ENCODE results near the gene CYP24A1. TPM values are rescaled to one million over a fixed set of nuclear protein-coding genes. Genes with fewer than 3 reads are reported as not detected.

The CYP24A1 gene
- total and polyA plus RNA-seq, 2 experiments from 2014 or later, result not detected

- TF ChIP-seq, protein P1, sequence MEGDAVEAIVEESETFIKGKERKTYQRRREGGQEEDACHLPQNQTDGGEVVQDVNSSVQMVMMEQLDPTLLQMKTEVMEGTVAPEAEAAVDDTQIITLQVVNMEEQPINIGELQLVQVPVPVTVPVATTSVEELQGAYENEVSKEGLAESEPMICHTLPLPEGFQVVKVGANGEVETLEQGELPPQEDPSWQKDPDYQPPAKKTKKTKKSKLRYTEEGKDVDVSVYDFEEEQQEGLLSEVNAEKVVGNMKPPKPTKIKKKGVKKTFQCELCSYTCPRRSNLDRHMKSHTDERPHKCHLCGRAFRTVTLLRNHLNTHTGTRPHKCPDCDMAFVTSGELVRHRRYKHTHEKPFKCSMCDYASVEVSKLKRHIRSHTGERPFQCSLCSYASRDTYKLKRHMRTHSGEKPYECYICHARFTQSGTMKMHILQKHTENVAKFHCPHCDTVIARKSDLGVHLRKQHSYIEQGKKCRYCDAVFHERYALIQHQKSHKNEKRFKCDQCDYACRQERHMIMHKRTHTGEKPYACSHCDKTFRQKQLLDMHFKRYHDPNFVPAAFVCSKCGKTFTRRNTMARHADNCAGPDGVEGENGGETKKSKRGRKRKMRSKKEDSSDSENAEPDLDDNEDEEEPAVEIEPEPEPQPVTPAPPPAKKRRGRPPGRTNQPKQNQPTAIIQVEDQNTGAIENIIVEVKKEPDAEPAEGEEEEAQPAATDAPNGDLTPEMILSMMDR (IDR thresholded peaks at IDR 0.05; ENCODE audit: low read depth, low read length), result no peak
- Histone ChIP-seq H3K27me3 (no peaks in the 10 kb centered on the region), H3K36me3 (no peaks in the 10 kb centered on the region), H3K9me3 (ENCODE audit: low read depth) (no peaks in the 10 kb centered on the region), H3K4me1 (ENCODE audit: low read depth) (no peaks in the 10 kb centered on the region), H3K27ac (no peak overlapping the region), H3K4me3 (no peak overlapping the region)
- no peak for DNase-seq (ENCODE audit: low read depth in 1 of 2, low spot score in 1 of 2)
Measured at GRCh38 chr20:54110041-54110440, 63.7 kb downstream of the CYP24A1 start.

DNA sequence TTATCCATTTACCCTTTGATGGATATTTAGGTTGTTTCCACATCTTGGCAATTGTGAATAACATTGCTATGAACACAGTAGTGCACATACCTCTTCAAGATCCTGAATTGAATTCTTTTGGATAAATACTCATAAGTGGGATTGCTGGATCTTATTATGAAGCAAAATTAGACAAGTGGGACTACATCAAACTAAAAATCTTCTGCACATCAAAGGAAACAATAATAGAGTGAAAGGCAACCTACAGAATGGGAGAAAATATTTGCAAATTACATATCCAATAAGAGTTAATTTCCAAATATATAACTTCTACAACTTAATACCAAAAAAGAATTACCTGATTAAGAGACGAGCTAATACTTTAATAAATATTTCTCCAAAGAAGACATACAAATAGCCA is 65.0 kb downstream of the CYP24A1 start:
- no peak overlapping the region for H3K27ac ChIP-seq
- no peaks in the 10 kb centered on the region for H3K4me1 ChIP-seq (ENCODE audit: low read depth)
- DNase-seq (ENCODE audit: low read depth in 1 of 2, low spot score in 1 of 2), result no peak
- no peaks in the 10 kb centered on the region for H3K9me3 ChIP-seq (ENCODE audit: low read depth)
- no peak overlapping the region for H3K4me3 ChIP-seq
- no peaks in the 10 kb centered on the region for H3K36me3 ChIP-seq
- TF ChIP-seq, protein P1 (IDR thresholded peaks at IDR 0.05; ENCODE audit: low read depth, low read length), result no peak
- no peaks in the 10 kb centered on the region for H3K27me3 ChIP-seq

DNA sequence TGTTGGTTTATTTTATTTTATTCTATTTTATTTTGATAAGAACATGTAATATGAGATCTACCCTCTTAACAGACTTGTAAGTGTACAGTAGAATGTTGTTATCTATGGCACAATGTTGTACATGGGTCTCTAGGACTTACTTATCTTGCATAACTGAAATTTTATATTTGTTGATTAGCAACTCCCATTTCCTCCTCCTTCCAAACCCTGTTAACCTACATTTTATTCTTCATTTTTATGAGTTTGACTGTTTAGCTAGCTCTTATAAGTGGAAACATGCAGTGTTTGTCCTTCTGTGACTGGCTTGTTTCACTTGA is 65.5 kb downstream of the CYP24A1 start:
- Histone ChIP-seq H3K27me3 (no peaks in the 10 kb centered on the region), H3K4me1 (ENCODE audit: low read depth) (no peaks in the 10 kb centered on the region), H3K4me3 (no peak overlapping the region), H3K36me3 (no peaks in the 10 kb centered on the region), H3K9me3 (ENCODE audit: low read depth) (no peaks in the 10 kb centered on the region), H3K27ac (no peak overlapping the region)
- TF ChIP-seq, protein P1 (IDR thresholded peaks at IDR 0.05; ENCODE audit: low read depth, low read length), result no peak
- DNase-seq (ENCODE audit: low read depth in 1 of 2, low spot score in 1 of 2), result peak in 1 of 2 donors; percentile 33

GRCh38 chr20:54107600-54108325 is 66.0 kb downstream of the CYP24A1 start:
- H3K36me3 ChIP-seq, result no peaks in the 10 kb centered on the region
- no peaks in the 10 kb centered on the region for H3K27me3 ChIP-seq

DNA sequence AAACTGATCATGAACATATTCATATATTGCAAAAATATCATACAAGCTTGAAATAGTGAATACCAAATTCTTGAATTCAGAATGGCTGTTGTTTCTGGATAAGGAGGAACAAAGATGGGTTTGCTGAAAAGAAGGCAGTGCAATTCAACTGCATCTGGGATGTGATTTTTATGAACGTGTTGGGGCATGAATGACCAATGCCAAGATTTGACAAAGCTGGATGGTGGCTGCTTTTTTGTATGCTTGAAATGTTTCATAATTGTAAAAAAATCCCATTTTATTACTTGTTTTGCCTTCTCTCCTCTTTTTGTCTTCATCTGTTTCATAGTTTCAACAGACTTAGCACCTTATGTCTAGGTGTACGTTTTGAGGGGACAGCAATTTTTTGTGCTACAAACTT is 66.6 kb downstream of the CYP24A1 start:
- TF ChIP-seq, protein P1 (IDR thresholded peaks at IDR 0.05; ENCODE audit: low read depth, low read length), result no peak
- H3K9me3 ChIP-seq (ENCODE audit: low read depth), result no peaks in the 10 kb centered on the region
- H3K36me3 ChIP-seq, result no peaks in the 10 kb centered on the region
- no peaks in the 10 kb centered on the region for H3K4me1 ChIP-seq (ENCODE audit: low read depth)
- H3K27me3 ChIP-seq, result no peaks in the 10 kb centered on the region
- no peak overlapping the region for H3K27ac ChIP-seq
- DNase-seq (ENCODE audit: low read depth in 1 of 2, low spot score in 1 of 2), result no peak
- no peak overlapping the region for H3K4me3 ChIP-seq

More at GRCh38 chr20:54107600-54108325, 66.0 kb downstream of the CYP24A1 start:
- H3K4me3 ChIP-seq, result no peak overlapping the region
- no peak overlapping the region for H3K27ac ChIP-seq
- no peaks in the 10 kb centered on the region for H3K9me3 ChIP-seq (ENCODE audit: low read depth)
- DNase-seq (ENCODE audit: low read depth in 1 of 2, low spot score in 1 of 2), result no peak
- no peaks in the 10 kb centered on the region for H3K4me1 ChIP-seq (ENCODE audit: low read depth)
- TF ChIP-seq, protein P1 (IDR thresholded peaks at IDR 0.05; ENCODE audit: low read depth, low read length), result no peak
